Caco-2 (cell line): ENCODE measurements around the gene PCSK9. TPM values are rescaled to one million over a fixed set of nuclear protein-coding genes. Genes with fewer than 3 reads are reported as not detected.

ENCODE experiments used
- BruUV-seq: library from RNA; stranded (reverse); fragments of 400-500 nt; replicated peaks from 2 replicates; lab custom pipeline; 2021; lab: Mats Ljungman, UMichigan
- CTCF ChIA-PET: fragments of 300-600 bp; sonication (Branson Sonifier 250); formaldehyde crosslinking; loops from one replicate; lab custom pipeline; 2022; ENCODE audit warnings: antibody characterized with exemption; lab: Charles Lee
- POLR2A ChIA-PET: fragments of 300-600 bp; sonication (Branson Sonifier 250); formaldehyde crosslinking; loops from one replicate; lab custom pipeline; 2022; ENCODE audit warnings: antibody characterized with exemption; lab: Charles Lee
- DNase-seq, 2 experiments: peaks; one replicate each; pipeline versions ENCODE4 v3.0.0 to v3.0.0-alpha.2; 2020 to 2022
- H3K27me3 ChIP-seq: replicated peaks from 2 replicates; pipeline ENCODE4 v1.6.0; 2011; ENCODE audit warnings: low read length; ENCODE audit not compliant: control insufficient read depth, insufficient read depth
- H3K36me3 ChIP-seq: 2 replicates; pipeline ENCODE4 v1.5.1; 2011; ENCODE audit warnings: low read length; ENCODE audit not compliant: control insufficient read depth, insufficient read depth
- H3K4me1 ChIP-seq: fragments of 250-450 bp; sonication (Bioruptor Pico); 2 replicates; pipeline ENCODE4 v1.5.1; 2020; ENCODE audit warnings: mild to moderate bottlenecking
- H3K4me3 ChIP-seq: 2 replicates; pipeline ENCODE4 v1.5.1; 2011; ENCODE audit warnings: low read depth, mild to moderate bottlenecking, control low read depth, low read length
- H3K9me3 ChIP-seq: fragments of 250-450 bp; sonication (Bioruptor Pico); 2 replicates; pipeline ENCODE4 v1.5.1; 2020; ENCODE audit warnings: mild to moderate bottlenecking, moderate library complexity
- H3K27ac Mint-ChIP-seq: one replicate; pipeline ENCODE4 v1.8.0; 2022; ENCODE audit warnings: mixed read lengths; ENCODE audit not compliant: unreplicated experiment
- H3K27me3 Mint-ChIP-seq: one replicate; pipeline ENCODE4 v1.8.0; 2022; ENCODE audit warnings: mixed read lengths; ENCODE audit not compliant: insufficient read depth, unreplicated experiment
- H3K36me3 Mint-ChIP-seq: one replicate; pipeline ENCODE4 v1.8.0; 2022; ENCODE audit warnings: mild to moderate bottlenecking, mixed read lengths; ENCODE audit not compliant: insufficient read depth, unreplicated experiment
- H3K4me1 Mint-ChIP-seq: one replicate; pipeline ENCODE4 v1.8.0; 2022; ENCODE audit warnings: low read depth, mixed read lengths; ENCODE audit not compliant: unreplicated experiment
- H3K4me3 Mint-ChIP-seq: one replicate; pipeline ENCODE4 v1.8.0; 2022; ENCODE audit warnings: mild to moderate bottlenecking, moderate library complexity, mixed read lengths; ENCODE audit not compliant: unreplicated experiment
- H3K9me3 Mint-ChIP-seq: one replicate; pipeline ENCODE4 v1.8.0; 2022; ENCODE audit warnings: mixed read lengths; ENCODE audit not compliant: unreplicated experiment
- CTCF ChIP-seq, 2 experiments: fragments of 200-600 bp in 1 of 2; IDR thresholded peaks; 1 replicate in 1 of 2; 2 replicates in 1 of 2; pipeline versions ENCODE4 v1.5.1 to v1.8.0; 2011 to 2022; ENCODE audit warnings: antibody characterized with exemption in 1 of 2, control low read depth in 1 of 2, inconsistent platforms in 1 of 2, low read depth in 1 of 2, low read length in 1 of 2, mild to moderate bottlenecking in 1 of 2, moderate library complexity in 1 of 2; ENCODE audit not compliant: insufficient read depth in 1 of 2, severe bottlenecking in 1 of 2, unreplicated experiment in 1 of 2
- intact Hi-C: fragments of 100-400 bp; cut with micrococcal nuclease; formaldehyde crosslinking; loops from one replicate; pipeline ENCODE4 v1.10.0; 2022; ENCODE audit not compliant: unreplicated experiment
- total RNA-seq: library from RNA; stranded (reverse); gene quantifications from 2 replicates; pipeline ENCODE4 v1.2.3, GENCODE V29; 2022

Gene PCSK9
- total RNA-seq, 1 experiment from 2014 or later = 29.4 TPM

- Histone ChIP-seq H3K9me3 (no peaks in the 10 kb centered on the region), H3K4me1 (no peaks in the 10 kb centered on the region), H3K27me3 (no peaks in the 10 kb centered on the region), H3K36me3 (peaks cover 4% of the 10 kb centered on the region), H3K4me3 (no peak overlapping the region)
- ChIA-PET CTCF (no interaction called here), POLR2A (no interaction called here)
- Mint-ChIP-seq H3K4me1 (no peaks in the 10 kb centered on the region), H3K27me3 (no peaks in the 10 kb centered on the region), H3K27ac (no peak overlapping the region), H3K9me3 (no peaks in the 10 kb centered on the region), H3K36me3 (peaks cover 12% of the 10 kb centered on the region), H3K4me3 (no peak overlapping the region)
- no TSS peak for BruUV-seq
- intact Hi-C loops = no loop called here
- no peak for TF ChIP-seq CTCF (IDR thresholded peaks at IDR 0.05; ENCODE audit: insufficient read depth in 1 of 2, low read depth in 1 of 2, low read length in 1 of 2, severe bottlenecking in 1 of 2, unreplicated experiment in 1 of 2)
- no peak for DNase-seq
These were observed 6.1 kb downstream of the PCSK9 start for GRCh38 chr1:55045430-55045829.

GRCh38 chr1:55046871-55047270 is 7.5 kb downstream of the PCSK9 start:
- no peaks in the 10 kb centered on the region for H3K9me3 ChIP-seq
- no peaks in the 10 kb centered on the region for H3K9me3 Mint-ChIP-seq
- ChIA-PET CTCF (no interaction called here), POLR2A (no interaction called here)
- DNase-seq = no peak
- H3K4me3 Mint-ChIP-seq = no peak overlapping the region
- no peak for TF ChIP-seq CTCF (IDR thresholded peaks at IDR 0.05; ENCODE audit: insufficient read depth in 1 of 2, low read depth in 1 of 2, low read length in 1 of 2, severe bottlenecking in 1 of 2, unreplicated experiment in 1 of 2)
- H3K27ac Mint-ChIP-seq = no peak overlapping the region
- H3K36me3 Mint-ChIP-seq = peaks cover 12% of the 10 kb centered on the region
- H3K4me3 ChIP-seq = no peak overlapping the region
- H3K4me1 ChIP-seq = no peaks in the 10 kb centered on the region
- H3K4me1 Mint-ChIP-seq = no peaks in the 10 kb centered on the region
- H3K36me3 ChIP-seq = peaks cover 4% of the 10 kb centered on the region
- H3K27me3 ChIP-seq = no peaks in the 10 kb centered on the region
- H3K27me3 Mint-ChIP-seq = no peaks in the 10 kb centered on the region
- intact Hi-C loops = no loop called here
- BruUV-seq = no TSS peak

GRCh38 chr1:55047611-55048010 is 8.3 kb downstream of the PCSK9 start:
- ChIA-PET CTCF (no interaction called here), POLR2A (no interaction called here)
- no peaks in the 10 kb centered on the region for H3K4me1 ChIP-seq
- no peak for TF ChIP-seq CTCF (IDR thresholded peaks at IDR 0.05; ENCODE audit: insufficient read depth in 1 of 2, low read depth in 1 of 2, low read length in 1 of 2, severe bottlenecking in 1 of 2, unreplicated experiment in 1 of 2)
- Mint-ChIP-seq H3K4me3 (no peak overlapping the region), H3K36me3 (peaks cover 6% of the 10 kb centered on the region), H3K4me1 (no peaks in the 10 kb centered on the region), H3K27me3 (no peaks in the 10 kb centered on the region), H3K27ac (no peak overlapping the region), H3K9me3 (no peaks in the 10 kb centered on the region)
- H3K27me3 ChIP-seq = no peaks in the 10 kb centered on the region
- no TSS peak for BruUV-seq
- H3K36me3 ChIP-seq = peaks cover 4% of the 10 kb centered on the region
- H3K4me3 ChIP-seq = no peak overlapping the region
- intact Hi-C loops = no loop called here
- no peak for DNase-seq
- H3K9me3 ChIP-seq = no peaks in the 10 kb centered on the region
